ENCODE measurements around the gene GHSR.

GHSR gene

DNA sequence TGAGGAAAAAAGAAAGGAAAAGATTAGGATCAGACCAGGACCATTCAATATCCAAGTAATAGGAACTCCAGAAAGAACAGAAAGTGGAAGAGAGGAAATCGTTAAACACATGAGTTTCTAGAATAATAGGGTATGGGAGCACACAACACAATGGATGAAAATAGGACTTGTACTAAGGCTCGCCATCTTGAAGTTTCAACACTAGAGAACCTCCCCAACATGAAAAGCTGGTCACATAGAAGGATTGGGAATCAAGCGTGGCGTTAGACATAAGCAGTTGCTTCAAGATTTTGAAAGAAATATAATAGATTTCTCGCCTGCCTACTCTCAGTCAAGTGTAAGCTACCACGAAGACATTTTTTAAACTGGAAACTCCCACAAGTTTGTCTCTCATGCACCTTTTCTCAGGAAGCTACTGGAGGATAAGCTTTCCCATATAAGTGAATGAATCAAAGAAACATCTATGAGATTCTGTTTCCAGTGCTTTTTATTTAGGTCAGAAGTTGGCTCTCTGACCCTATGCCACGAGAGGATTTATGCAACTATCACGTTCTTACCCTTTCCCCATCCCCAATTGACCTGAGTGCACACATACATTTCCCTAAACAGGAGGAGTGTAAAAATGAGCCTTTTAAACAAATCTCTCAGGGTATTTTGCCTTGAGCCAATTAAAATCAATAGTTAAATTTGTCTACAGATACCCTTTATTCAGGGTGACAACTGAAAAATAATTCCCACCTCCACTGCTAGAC is 45.2 kb downstream of the GHSR start:
- H4K20me1 ChIP-seq (ENCODE audit: insufficient read depth, low read length) = no peaks in the 10 kb centered on the region
- no peaks in the 10 kb centered on the region for H3K27me3 ChIP-seq (ENCODE audit: low read depth, low read length)
- H3K4me2 ChIP-seq (ENCODE audit: low read length) = no peak overlapping the region
- TF ChIP-seq EZH2phosphoT487 (IDR thresholded peaks at IDR 0.05; ENCODE audit: low read depth) (no peak), CTCF (IDR thresholded peaks at IDR 0.05; ENCODE audit: low read depth, low read length) (no peak)
- H3K79me2 ChIP-seq (ENCODE audit: low read length) = no peaks in the 10 kb centered on the region
- no peak overlapping the region for H3K27ac ChIP-seq (ENCODE audit: low read length)
- no peaks in the 10 kb centered on the region for H3K36me3 ChIP-seq (replicated peaks; ENCODE audit: low read depth, low read length)
- H3K4me1 ChIP-seq (ENCODE audit: low read length) = no peaks in the 10 kb centered on the region
- no peak overlapping the region for H3K9ac ChIP-seq (ENCODE audit: low read length)
- H3K9me3 ChIP-seq (ENCODE audit: insufficient read depth, low read length) = no peaks in the 10 kb centered on the region
- no peak overlapping the region for H3K4me3 ChIP-seq (ENCODE audit: low read length)
- no peak overlapping the region for H2AFZ ChIP-seq (ENCODE audit: low read depth, low read length)

DNA sequence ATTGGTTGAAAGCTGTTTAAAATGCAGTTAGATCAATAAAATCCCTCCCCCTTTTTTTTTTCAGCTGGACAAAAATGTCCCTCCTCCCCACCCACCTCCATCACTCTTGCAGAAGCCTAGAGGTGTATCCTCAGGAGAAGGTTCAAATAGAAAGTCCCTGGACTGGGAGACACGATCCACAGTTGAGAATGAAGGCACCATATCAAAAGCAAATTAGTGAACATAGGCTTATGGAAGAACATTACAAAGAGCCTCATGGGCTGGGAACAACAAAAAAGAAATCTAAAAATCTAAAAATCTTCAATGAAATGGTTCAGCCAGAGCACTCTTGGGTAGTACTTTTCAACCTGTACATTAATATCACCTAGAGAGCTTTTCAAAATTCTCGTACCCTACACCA is 46.2 kb downstream of the GHSR start:
- no peaks in the 10 kb centered on the region for H3K4me1 ChIP-seq (ENCODE audit: low read length)
- H3K4me3 ChIP-seq (ENCODE audit: low read length) = no peak overlapping the region
- H3K36me3 ChIP-seq (replicated peaks; ENCODE audit: low read depth, low read length) = no peaks in the 10 kb centered on the region
- H3K9me3 ChIP-seq (ENCODE audit: insufficient read depth, low read length) = no peaks in the 10 kb centered on the region
- no peaks in the 10 kb centered on the region for H3K27me3 ChIP-seq (ENCODE audit: low read depth, low read length)
- no peak for TF ChIP-seq EZH2phosphoT487 (IDR thresholded peaks at IDR 0.05; ENCODE audit: low read depth)
- TF ChIP-seq CTCF (IDR thresholded peaks at IDR 0.05; ENCODE audit: low read depth, low read length) = no peak
- no peak overlapping the region for H2AFZ ChIP-seq (ENCODE audit: low read depth, low read length)
- H3K79me2 ChIP-seq (ENCODE audit: low read length) = no peaks in the 10 kb centered on the region
- no peak overlapping the region for H3K9ac ChIP-seq (ENCODE audit: low read length)
- H3K27ac ChIP-seq (ENCODE audit: low read length) = no peak overlapping the region
- H3K4me2 ChIP-seq (ENCODE audit: low read length) = no peak overlapping the region
- no peaks in the 10 kb centered on the region for H4K20me1 ChIP-seq (ENCODE audit: insufficient read depth, low read length)

DNA sequence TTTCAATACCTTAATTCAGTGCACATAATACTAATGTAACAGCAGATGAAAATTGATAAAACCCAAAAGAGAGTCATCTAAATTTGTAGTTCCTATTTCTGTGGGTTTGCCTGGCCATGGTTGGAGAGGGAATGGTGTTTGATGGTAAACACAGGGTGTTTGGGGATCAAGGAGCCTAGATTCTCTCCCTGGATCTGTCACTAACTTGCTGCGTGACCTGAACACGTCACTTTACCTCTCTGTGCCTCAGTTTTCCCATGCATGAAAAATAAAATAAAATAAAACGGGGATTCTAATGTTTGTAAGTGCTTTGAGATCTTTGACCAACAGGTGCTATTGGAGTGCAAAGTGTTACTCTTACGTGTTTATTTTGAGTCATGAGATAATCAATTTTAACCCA is 49.8 kb downstream of the GHSR start:
- TF ChIP-seq EZH2phosphoT487 (IDR thresholded peaks at IDR 0.05; ENCODE audit: low read depth) = no peak
- TF ChIP-seq CTCF (IDR thresholded peaks at IDR 0.05; ENCODE audit: low read depth, low read length) = no peak
- Histone ChIP-seq H3K79me2 (ENCODE audit: low read length) (no peaks in the 10 kb centered on the region), H3K36me3 (replicated peaks; ENCODE audit: low read depth, low read length) (no peaks in the 10 kb centered on the region), H3K4me3 (ENCODE audit: low read length) (no peak overlapping the region), H3K27me3 (ENCODE audit: low read depth, low read length) (no peaks in the 10 kb centered on the region), H3K9ac (ENCODE audit: low read length) (no peak overlapping the region), H3K9me3 (ENCODE audit: insufficient read depth, low read length) (no peaks in the 10 kb centered on the region), H4K20me1 (ENCODE audit: insufficient read depth, low read length) (no peaks in the 10 kb centered on the region), H3K27ac (ENCODE audit: low read length) (no peak overlapping the region), H3K4me1 (ENCODE audit: low read length) (no peaks in the 10 kb centered on the region), H3K4me2 (ENCODE audit: low read length) (no peak overlapping the region), H2AFZ (ENCODE audit: low read depth, low read length) (no peak overlapping the region)

GRCh38 chr3:172397716-172398405 is 50.4 kb downstream of the GHSR start:
- H3K9ac ChIP-seq (ENCODE audit: low read length) = no peak overlapping the region
- no peaks in the 10 kb centered on the region for H3K36me3 ChIP-seq (replicated peaks; ENCODE audit: low read depth, low read length)
- H3K79me2 ChIP-seq (ENCODE audit: low read length) = no peaks in the 10 kb centered on the region
- H3K4me1 ChIP-seq (ENCODE audit: low read length) = no peaks in the 10 kb centered on the region
- no peaks in the 10 kb centered on the region for H3K9me3 ChIP-seq (ENCODE audit: insufficient read depth, low read length)
- TF ChIP-seq CTCF (IDR thresholded peaks at IDR 0.05; ENCODE audit: low read depth, low read length) = no peak
- TF ChIP-seq EZH2phosphoT487 (IDR thresholded peaks at IDR 0.05; ENCODE audit: low read depth) = no peak
- H4K20me1 ChIP-seq (ENCODE audit: insufficient read depth, low read length) = no peaks in the 10 kb centered on the region
- H2AFZ ChIP-seq (ENCODE audit: low read depth, low read length) = no peak overlapping the region
- H3K27ac ChIP-seq (ENCODE audit: low read length) = no peak overlapping the region
- H3K4me3 ChIP-seq (ENCODE audit: low read length) = no peak overlapping the region
- no peak overlapping the region for H3K4me2 ChIP-seq (ENCODE audit: low read length)
- no peaks in the 10 kb centered on the region for H3K27me3 ChIP-seq (ENCODE audit: low read depth, low read length)

All from OCI-LY3 (cell line).